GM18873 (cell line): ENCODE data around the gene FHIT.

ENCODE experiments used
- ATAC-seq: cut with Tn5 transposase; IDR thresholded peaks from one replicate; pipeline ENCODE4 v1.9.1; 2021; ENCODE audit warnings: mild to moderate bottlenecking, moderate library complexity, moderate number of reproducible peaks; ENCODE audit not compliant: unreplicated experiment, low FRiP score

Gene FHIT

GRCh38 chr3:60289341-60290121, 961.7 kb downstream of the FHIT start:
- no peak for ATAC-seq

GRCh38 chr3:60282866-60283265, 968.4 kb downstream of the FHIT start:
- ATAC-seq = no peak

- no peak for ATAC-seq
These were observed 969.3 kb downstream of the FHIT start for GRCh38 chr3:60281970-60282369.

GRCh38 chr3:60277361-60277800, 973.9 kb downstream of the FHIT start:
- ATAC-seq = no peak

DNA sequence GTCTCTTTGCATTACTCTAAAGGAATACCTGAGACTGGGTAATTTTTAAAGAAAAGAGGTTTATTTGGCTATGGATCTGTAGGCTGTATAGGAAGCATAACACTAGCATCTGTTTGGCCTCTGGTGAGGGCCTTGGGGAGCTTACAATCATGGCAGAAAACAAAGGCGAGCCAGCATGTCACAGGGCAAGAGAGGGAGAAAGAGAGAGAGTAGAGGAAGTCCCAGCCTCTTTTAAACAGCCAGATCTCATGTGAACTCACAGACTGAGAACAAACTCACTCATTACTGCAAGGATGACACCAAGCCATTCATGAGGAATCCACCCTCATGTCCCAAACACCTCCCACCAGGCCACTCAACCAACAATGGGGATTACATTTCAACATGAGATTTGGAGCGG, 974.6 kb downstream of the FHIT start:
- ATAC-seq = no peak

DNA sequence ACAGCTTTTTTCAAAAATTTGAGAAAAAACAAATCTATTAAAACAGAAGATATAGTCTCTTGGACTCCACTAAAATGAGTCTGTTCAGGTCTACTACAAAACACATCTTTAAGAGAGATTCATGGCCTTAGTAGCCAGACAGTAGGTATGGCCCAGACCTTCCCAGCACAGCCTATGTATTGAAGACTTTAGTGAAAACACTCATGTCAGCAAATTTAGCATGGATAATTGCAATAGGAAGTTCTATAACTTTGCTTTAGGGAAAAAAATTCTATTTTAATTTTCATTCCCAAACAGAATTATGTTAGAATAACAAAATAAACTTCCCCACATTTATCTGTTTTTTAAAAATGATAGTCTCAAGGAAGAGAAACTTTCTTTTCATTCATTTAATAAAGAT, 976.6 kb downstream of the FHIT start:
- no peak for ATAC-seq

- ATAC-seq = no peak
These were observed 977.2 kb downstream of the FHIT start for GRCh38 chr3:60274098-60274497.

GRCh38 chr3:60269829-60270266, 981.4 kb downstream of the FHIT start:
- ATAC-seq = no peak

GRCh38 chr3:60269377-60269776, 981.9 kb downstream of the FHIT start:
- ATAC-seq = no peak

- no peak for ATAC-seq
These were observed 983.1 kb downstream of the FHIT start for GRCh38 chr3:60268123-60268522.

DNA sequence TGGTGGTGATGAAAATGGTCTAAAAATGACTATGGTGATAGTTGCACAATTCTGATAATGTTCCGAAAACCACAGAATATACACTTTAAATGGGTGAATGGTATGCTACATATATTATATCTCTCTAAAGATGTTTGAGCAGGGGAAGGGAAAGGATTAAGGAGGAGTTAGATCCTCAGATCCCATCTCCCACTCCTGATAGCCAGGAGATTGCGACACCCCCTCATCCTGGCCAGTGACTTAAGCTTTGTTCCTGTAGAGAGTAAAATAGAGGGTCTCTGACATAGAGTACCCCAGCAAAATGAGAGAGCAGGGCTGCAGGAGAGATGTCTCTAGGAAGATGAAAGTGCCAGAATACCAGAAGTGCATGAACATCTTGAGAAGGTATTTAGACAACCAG, 984.8 kb downstream of the FHIT start:
- no peak for ATAC-seq

DNA sequence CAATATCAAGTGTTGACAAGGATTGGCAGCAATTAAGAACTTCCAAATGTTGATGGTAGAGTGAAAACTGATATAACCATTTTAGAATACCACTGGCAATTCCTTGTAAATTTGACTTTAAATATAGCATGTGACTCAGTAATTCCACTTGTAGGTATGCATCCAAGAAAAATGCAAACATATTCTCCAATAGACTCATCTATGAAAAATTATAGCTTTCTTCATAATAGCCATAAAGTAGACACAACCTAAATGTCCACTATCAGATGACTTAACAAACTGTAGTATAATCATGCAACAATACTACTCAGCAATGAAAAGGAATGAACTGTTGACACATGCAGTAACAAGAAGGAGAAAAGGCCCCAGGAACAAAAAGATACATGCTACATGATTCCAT, 988.1 kb downstream of the FHIT start:
- no peak for ATAC-seq

GRCh38 chr3:60262546-60262945, 988.7 kb downstream of the FHIT start:
- ATAC-seq = no peak

GRCh38 chr3:60260546-60260945, 990.7 kb downstream of the FHIT start:
- no peak for ATAC-seq

GRCh38 chr3:60250810-60251209, 1000.4 kb downstream of the FHIT start:
- no peak for ATAC-seq

GRCh38 chr3:60250206-60250605, 1001.0 kb downstream of the FHIT start:
- ATAC-seq = no peak

- no peak for ATAC-seq
These were observed 1004.9 kb downstream of the FHIT start for GRCh38 chr3:60246361-60246760.

GRCh38 chr3:60243456-60243855, 1007.8 kb downstream of the FHIT start:
- no peak for ATAC-seq

GRCh38 chr3:60240492-60240891, 1010.8 kb downstream of the FHIT start:
- ATAC-seq = no peak

GRCh38 chr3:60238550-60238949, 1012.7 kb downstream of the FHIT start:
- ATAC-seq = no peak

GRCh38 chr3:60229502-60229901, 1021.8 kb downstream of the FHIT start:
- ATAC-seq = no peak

DNA sequence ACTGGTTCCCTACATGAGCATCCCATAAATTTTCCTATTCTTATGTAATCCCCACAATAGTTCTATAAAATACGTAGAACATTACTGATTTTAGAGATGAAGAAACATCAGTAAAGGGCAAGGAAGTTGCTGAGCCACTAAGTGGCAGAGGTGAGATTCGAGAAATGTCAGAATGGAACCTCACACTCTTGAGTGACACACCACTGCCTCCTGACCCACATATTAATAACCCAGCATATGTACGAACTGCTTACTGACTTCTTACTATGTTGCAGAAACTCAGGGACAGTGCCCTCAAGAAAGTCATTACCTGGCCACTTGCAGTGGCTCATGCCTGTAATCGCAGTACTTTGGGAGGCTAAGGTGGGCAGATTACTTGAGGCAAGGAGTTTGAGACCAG, 1022.4 kb downstream of the FHIT start:
- ATAC-seq = no peak

DNA sequence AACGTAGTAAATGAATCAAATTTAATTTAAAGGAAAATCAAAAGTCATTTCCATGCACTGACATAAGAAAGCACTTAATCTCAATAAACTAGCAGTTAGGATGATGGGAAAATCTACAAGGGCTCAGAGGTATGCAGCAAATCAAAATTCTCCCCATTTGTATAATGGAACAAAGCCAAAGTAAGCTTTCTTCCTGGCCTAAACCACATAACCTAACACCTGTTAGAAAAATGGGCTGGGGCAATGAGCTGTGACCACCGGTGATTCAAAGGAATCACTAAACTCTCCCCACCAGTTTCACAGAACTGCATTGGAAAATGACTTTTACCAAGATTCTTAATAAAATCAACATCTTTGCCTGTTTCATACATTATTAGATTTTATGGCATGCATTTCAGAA, 1024.3 kb downstream of the FHIT start:
- no peak for ATAC-seq
